NCI-H2196 treated with DMSO at 0.1 percent for 48 hours (cell line): Measurements from ENCODE around the gene KLHL29.

Experiments
- DNase-seq: peaks from one replicate; lab custom pipeline; 2025; ENCODE audit not compliant: unreplicated experiment; lab: John Stamatoyannopoulos, UW

Gene KLHL29

DNA sequence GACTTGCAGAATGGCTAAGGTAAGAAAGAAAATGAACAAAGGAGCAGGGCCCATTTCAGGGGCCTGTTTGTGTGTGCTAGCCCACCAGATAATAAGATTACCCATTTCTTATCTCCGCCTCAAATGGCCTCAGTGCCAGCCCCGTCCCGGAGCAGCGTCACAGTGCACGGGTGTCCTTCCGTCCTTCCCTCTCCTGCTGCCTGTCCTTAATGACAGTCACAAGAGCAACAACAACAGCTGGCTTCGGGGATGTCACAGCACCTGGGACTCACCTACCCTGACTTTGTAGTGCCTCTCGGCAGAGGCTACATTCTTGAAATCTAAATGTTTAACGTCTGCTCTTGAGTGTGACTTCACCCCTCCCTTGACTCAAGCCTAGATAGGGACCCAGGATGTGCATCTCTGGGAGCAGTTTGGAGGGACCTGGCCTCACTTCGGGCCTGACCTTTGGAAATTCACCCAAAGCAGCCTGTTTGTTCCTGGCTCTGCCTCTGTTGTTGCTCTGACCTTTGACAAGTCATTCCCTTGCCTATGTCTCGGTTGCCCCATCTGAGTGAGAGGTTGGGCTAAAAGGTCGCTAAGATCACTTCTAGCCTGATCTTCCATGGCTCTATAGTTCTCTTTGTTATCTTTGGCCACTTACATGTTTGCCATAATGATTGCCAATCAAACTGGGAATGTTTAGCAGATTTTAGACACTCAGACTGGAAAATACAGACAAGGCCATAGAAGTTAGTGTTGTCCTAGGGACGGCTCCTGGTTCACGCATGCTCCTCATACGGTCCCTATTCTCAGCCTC is 122.5 kb downstream of the KLHL29 start:
- DNase-seq = no peak

DNA sequence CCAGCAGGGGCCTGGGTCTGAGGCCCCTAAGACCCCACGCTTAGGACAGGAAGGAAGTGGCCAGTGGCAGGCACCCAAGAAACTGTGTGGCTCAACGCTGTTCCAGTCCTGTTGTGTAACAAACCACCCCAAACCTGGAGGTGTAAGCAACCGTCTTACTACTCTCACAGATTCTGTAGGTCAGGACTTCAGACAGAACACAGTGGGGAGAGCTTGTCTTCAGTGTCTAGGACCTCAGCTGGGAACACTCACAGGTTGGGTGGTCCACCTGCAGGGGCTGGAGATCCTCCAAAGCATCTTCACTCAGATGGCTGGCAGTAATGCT is 123.0 kb downstream of the KLHL29 start:
- no peak for DNase-seq

GRCh38 chr2:23509103-23509502 is 124.1 kb downstream of the KLHL29 start:
- no peak for DNase-seq

DNA sequence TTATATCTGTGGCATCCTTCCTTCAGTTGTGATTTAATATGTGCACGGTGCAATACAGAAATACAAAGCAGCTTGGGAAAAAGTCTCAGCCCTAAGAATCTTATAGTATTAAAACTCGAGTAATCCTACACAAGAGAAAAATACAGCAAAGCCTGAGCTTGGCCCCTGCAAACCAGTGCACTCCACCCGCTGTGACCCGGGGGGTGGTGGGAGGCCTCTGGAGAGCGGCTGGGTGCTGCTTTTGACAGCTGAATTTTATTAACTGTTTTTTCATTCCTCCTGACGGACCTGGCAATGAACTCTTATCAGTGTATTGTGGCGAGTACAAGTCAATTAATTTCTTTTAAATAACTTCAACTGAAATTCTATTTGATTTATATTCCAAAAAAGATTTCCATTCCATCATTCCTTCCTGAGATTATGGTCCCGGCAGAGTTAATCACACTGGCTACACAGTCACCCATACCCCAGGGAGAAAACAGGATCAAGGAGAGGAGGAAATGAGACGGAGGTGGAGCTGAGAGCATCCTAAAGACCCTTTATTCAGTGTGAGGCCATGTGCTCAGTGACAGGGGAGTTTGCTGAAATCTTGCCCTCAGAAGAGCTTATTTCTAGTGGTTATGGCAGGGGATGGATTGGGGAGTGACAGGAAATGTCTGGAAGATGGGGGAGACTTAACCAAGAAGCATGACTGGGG is 124.8 kb downstream of the KLHL29 start:
- no peak for DNase-seq

DNA sequence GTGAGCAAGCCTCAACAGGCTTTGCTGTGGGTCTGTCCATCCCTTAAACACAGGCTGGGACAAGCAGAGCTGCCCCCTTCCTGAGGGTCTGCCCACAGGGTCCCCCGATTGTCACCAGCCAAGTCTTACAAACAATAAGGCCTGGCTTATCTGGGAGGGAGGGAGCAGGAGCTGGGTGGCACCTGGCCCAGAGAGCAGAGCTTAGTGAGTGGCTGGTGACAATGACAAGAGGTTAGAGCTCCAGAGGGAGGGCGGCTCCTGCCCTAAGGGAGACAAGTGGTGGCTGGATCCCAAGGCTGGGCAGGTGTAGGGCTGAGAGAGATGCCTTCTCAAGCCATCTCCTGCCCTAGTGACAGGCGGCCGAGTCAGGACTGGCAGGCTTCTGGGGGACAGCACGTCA is 125.5 kb downstream of the KLHL29 start:
- no peak for DNase-seq

GRCh38 chr2:23512778-23513177 is 127.8 kb downstream of the KLHL29 start:
- no peak for DNase-seq

DNA sequence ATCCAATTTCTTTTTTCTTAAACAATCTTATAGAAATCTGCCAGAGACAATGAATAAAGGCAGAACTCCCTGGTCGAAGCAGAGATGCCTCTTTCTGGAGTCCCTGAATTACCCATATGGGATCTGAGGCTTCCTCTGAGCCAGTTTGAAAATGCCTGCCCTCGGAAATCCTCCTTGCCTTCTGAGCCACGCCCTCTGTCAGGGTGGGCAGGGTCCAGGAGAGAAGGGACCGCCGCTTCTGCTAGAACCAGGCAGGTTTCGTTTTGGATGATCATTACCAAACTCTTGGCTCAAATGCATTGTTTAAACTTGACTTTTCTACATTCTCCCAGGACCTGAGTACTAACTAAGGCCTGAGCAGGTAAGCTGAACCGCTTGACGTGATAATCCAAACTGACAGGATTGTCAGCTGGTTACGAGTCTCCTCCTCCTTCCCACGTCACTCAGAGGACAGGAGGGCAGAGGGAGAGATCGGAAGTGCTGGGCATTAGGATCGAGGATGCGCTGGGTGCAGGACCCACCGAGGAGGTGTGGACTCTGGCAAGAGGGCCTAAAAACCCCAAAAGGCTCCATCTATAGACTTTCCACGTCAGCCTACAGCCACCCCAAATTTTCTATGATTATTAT is 128.4 kb downstream of the KLHL29 start:
- DNase-seq = no peak

DNA sequence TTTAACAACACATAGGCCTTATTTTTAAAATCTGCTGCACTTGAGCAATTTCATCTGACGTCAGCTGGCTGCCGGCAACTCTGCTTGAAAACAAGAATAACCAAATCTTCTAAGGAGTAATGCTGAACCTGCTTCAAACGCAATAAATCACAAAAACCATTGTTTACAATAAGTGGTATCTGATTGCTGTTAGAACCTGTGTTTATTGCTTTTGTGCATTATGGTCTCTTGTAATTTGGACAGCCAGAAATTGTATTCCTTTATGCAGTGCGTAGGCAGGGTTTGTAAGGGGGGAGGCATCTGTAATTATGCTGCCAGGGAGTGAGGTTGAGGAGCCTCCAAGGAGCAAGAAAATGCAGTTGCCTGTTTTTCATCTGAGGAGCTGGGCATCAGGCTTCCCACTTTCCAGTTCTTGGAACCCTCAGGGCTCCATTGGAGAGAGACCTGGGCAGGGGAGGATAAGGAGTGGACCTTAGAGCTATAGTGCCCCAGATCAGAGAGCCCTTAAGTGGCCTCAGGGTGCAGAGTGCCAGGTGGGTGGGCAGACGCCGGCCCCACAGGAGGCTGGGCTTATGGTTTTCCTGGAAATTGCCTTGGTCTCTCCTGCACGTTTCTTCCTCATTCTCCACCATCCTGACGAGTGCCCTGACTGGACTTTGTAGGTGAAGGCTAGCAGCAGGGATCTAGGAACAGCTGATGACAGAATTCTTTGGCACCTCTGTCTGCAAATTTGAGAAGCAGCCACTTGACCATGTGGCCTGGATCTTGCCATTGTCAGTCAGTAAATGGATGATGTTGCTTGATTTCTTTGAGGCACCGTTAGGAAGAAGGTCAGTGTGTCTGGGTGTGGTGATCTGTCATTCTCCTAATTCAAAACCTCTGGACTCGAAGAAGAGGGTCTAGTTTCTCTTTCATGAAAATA is 129.2 kb downstream of the KLHL29 start:
- no peak for DNase-seq

GRCh38 chr2:23516520-23517256 is 131.7 kb downstream of the KLHL29 start:
- DNase-seq = no peak

- DNase-seq = no peak
Measured at GRCh38 chr2:23518481-23519333, 133.7 kb downstream of the KLHL29 start.

DNA sequence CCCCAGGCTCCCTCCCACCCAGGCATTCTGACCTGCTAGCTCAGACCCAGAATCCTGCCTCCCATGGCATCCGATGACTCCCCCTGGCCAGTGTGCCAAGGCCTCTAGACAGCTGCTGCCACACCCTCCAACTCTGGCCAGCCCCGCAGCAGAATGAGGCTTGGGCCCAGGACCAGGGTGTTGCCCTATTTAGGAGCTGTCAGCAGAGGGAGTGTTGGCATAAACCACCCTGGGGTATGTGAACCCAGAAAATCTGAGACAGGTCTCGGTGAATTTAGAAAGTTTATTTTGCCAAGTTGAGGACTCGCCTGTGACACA is 134.3 kb downstream of the KLHL29 start:
- no peak for DNase-seq

- DNase-seq = no peak
Measured at GRCh38 chr2:23520256-23520655, 135.3 kb downstream of the KLHL29 start.

GRCh38 chr2:23521060-23521459 is 136.1 kb downstream of the KLHL29 start:
- no peak for DNase-seq

DNA sequence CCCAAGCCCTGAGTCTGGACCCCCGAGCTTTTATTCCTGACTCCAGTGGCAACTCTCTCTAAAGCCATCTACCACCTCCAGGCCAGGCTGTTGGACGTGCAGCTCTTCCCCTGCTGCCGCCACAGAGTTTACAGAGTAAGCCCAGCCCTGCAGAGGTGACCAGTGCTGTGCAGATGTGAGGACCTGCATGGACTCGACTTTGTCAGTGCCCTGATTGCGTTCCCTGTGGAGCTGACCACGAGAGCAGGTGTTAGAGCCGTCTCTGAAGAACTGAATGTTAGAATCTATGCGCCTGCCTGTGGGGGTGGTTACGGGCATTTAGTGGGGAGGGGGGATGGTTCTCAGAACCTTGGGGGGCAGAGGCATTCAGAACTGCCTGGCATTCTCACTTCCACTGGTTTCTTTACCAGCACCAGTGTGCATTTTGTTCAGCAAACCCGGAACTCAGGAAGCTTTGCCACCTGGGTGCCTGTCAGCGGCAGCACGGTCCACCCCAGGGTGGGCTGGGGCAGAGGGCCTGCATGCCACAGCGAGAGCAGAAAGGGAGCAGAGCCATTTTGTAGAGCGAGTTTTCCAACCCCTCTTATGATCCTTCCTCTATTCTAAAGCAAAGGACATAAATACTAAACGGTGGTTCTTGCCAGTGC is 137.9 kb downstream of the KLHL29 start:
- no peak for DNase-seq

DNA sequence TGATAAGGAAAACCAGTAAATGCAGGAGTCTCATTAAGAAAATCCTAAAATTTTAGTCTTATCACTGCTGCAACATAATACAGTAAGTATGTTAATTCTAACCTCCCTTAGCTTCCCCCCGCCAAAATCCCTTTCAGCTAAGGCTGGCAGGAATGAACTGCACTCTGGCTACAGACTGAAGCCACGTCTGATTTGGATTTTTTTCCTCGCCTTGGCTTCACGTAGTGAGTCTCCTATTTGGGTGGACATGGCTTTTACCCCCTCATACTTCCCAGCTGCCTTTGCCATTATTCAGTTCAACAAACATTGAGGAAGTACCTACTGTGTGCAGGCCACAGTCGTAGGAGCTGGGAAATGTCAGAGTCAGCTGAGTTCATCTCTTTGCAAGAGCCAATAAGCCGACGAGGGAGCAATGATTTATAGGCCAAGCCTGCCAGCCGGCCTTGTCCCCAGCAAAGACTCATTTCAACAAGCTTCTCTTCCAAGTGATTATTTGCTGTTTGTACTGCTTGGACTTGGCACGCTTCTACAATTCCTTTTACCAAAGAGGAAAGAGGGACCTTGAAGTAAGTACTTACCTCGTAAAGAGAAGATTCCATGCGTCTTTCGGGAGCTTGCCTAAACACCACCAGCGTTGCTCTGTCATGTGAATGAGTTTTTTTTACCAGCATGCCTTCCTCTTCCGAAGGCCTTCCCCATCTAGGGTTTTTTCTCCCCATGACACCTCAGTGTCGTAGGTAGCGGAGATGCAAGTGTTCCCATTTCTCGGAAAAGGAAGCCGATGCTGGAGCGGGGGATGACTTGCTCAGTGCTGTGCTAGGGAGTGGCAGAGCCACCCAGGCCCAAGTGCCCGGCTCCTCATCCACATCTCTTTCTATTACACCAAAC is 138.6 kb downstream of the KLHL29 start:
- no peak for DNase-seq

GRCh38 chr2:23524261-23524706 is 139.3 kb downstream of the KLHL29 start:
- DNase-seq = no peak

DNA sequence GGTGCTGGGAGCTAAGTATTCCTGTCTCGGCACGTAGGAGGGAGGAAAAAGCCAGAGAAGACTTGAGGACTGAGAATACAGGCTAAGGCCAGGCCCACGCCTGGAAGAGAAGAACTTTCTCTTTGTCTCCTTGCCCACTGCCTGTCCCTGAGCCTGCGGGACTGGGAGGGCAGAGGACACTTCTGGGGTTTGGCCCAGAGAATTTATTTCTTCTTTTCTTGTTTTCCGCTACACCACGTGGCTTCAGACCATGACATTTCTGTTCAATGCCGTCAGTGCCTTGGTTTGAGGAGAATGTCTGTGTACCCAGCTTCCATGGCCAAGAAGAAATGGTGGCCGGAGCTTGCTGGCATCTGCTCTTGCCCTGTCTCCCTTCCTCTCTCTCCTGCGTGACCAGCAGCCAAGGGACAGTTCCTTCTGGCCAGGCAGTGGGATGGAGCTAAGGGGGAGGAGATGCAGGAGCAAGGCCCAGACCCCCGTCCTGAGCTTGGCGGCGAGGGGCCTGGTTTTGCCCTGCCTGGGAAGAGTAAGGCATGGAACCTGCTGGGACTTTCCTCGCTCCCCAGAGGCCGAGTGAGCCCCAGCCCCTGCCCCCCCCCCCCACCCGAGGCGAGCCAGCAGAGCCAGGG is 140.3 kb downstream of the KLHL29 start:
- no peak for DNase-seq

GRCh38 chr2:23526114-23526513 is 141.1 kb downstream of the KLHL29 start:
- no peak for DNase-seq
